Measurements from ENCODE around the gene XRCC4.

DNA sequence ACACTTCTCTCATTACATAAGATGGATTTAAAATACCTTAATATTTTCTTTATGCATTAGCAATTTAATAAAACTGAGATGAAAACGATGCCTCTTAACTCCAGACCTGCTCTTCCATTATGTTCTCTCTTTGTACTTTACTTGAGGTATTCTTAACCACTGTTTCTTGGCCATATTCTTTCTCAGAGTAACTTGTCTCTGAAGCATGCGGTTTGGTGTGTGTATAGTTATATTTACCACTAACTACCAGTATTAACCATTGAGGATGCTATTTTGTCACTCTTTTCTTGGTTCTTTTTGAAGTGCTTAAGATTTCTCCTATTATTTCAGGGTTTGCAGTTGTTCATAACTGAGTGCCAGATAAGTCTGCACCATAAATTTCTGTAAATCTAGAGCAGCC, 18.0 kb upstream of the XRCC4 start:
- TF ChIP-seq POLR2A (IDR thresholded peaks at IDR 0.05), result no peak
- TF ChIP-seq, protein P1, sequence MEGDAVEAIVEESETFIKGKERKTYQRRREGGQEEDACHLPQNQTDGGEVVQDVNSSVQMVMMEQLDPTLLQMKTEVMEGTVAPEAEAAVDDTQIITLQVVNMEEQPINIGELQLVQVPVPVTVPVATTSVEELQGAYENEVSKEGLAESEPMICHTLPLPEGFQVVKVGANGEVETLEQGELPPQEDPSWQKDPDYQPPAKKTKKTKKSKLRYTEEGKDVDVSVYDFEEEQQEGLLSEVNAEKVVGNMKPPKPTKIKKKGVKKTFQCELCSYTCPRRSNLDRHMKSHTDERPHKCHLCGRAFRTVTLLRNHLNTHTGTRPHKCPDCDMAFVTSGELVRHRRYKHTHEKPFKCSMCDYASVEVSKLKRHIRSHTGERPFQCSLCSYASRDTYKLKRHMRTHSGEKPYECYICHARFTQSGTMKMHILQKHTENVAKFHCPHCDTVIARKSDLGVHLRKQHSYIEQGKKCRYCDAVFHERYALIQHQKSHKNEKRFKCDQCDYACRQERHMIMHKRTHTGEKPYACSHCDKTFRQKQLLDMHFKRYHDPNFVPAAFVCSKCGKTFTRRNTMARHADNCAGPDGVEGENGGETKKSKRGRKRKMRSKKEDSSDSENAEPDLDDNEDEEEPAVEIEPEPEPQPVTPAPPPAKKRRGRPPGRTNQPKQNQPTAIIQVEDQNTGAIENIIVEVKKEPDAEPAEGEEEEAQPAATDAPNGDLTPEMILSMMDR (IDR thresholded peaks at IDR 0.05), result no peak
